GM23338 (cell line): ENCODE data around the gene EPO. TPM values are rescaled to one million over a fixed set of nuclear protein-coding genes. Genes with fewer than 3 reads are reported as not detected.

ENCODE experiments used
- ATAC-seq: fragments of 200-7000 bp; cut with Tn5 transposase; 3 replicates; pipeline ENCODE4 v1.9.1; 2020
- DNase-seq: peaks from one replicate; pipeline ENCODE4 v3.0.0-alpha.2; 2015; ENCODE audit warnings: low spot score
- H2AFZ ChIP-seq: fragments of 200-600 bp; sonication (generic); 2 replicates; pipeline ENCODE4 v1.8.0; 2016; ENCODE audit warnings: antibody characterized with exemption, mild to moderate bottlenecking, moderate library complexity
- H3F3A ChIP-seq: fragments of 200-600 bp; sonication (generic); replicated peaks from 2 replicates; pipeline ENCODE4 v1.8.0; 2017; ENCODE audit warnings: antibody characterized with exemption, mixed run types, low read depth
- H3K27ac ChIP-seq: fragments of 200-600 bp; sonication (generic); 2 replicates; pipeline ENCODE4 v1.6.1; 2016; ENCODE audit warnings: low read depth
- H3K27me3 ChIP-seq: fragments of 200-600 bp; sonication (generic); 2 replicates; pipeline ENCODE4 v1.8.0; 2016; ENCODE audit warnings: mild to moderate bottlenecking, mixed run types, moderate library complexity; ENCODE audit not compliant: insufficient read depth
- H3K36me3 ChIP-seq: fragments of 200-600 bp; sonication (generic); 2 replicates; pipeline ENCODE4 v1.8.0; 2016; ENCODE audit warnings: mild to moderate bottlenecking; ENCODE audit not compliant: insufficient read depth
- H3K4me1 ChIP-seq: fragments of 200-600 bp; sonication (generic); 2 replicates; pipeline ENCODE4 v1.8.0; 2016; ENCODE audit warnings: mild to moderate bottlenecking, moderate library complexity; ENCODE audit not compliant: insufficient read depth
- H3K4me2 ChIP-seq: fragments of 200-600 bp; sonication (generic); 2 replicates; pipeline ENCODE4 v1.7.1; 2017; ENCODE audit warnings: mixed run types
- H3K4me3 ChIP-seq: fragments of 200-600 bp; sonication (generic); 2 replicates; pipeline ENCODE4 v1.6.1; 2016; ENCODE audit warnings: mixed run types
- H3K79me2 ChIP-seq: fragments of 200-600 bp; sonication (generic); replicated peaks from 2 replicates; pipeline ENCODE4 v1.8.0; 2017; ENCODE audit warnings: mild to moderate bottlenecking; ENCODE audit not compliant: insufficient read depth
- H3K9me2 ChIP-seq: fragments of 200-600 bp; sonication (generic); 2 replicates; pipeline ENCODE4 v1.8.0; 2017; ENCODE audit not compliant: insufficient read depth
- H4K20me1 ChIP-seq: fragments of 200-600 bp; sonication (generic); replicated peaks from 2 replicates; pipeline ENCODE4 v1.8.0; 2017; ENCODE audit warnings: mild to moderate bottlenecking; ENCODE audit not compliant: insufficient read depth
- H3K27ac Mint-ChIP-seq: 2 replicates; pipeline ENCODE4 v1.8.0; 2020; ENCODE audit warnings: inconsistent platforms, mild to moderate bottlenecking, moderate library complexity, mixed read lengths
- H3K27me3 Mint-ChIP-seq: 3 replicates; pipeline ENCODE4 v1.8.0; 2022; ENCODE audit warnings: low read depth, mild to moderate bottlenecking, moderate library complexity, mixed read lengths, inconsistent platforms; ENCODE audit not compliant: insufficient read depth, poor library complexity
- H3K36me3 Mint-ChIP-seq: 3 replicates; pipeline ENCODE4 v1.8.0; 2021; ENCODE audit warnings: low read depth, mild to moderate bottlenecking, inconsistent platforms, moderate library complexity, mixed read lengths
- H3K4me1 Mint-ChIP-seq: 3 replicates; pipeline ENCODE4 v1.8.0; 2020; ENCODE audit warnings: mild to moderate bottlenecking, inconsistent platforms, mixed read lengths
- H3K4me3 Mint-ChIP-seq: 3 replicates; pipeline ENCODE4 v1.8.0; 2021; ENCODE audit warnings: moderate library complexity, mild to moderate bottlenecking, inconsistent platforms, mixed read lengths
- H3K9me3 Mint-ChIP-seq: 3 replicates; pipeline ENCODE4 v1.8.0; 2020; ENCODE audit warnings: moderate library complexity, mild to moderate bottlenecking, inconsistent platforms, mixed read lengths
- CREB1 ChIP-seq: fragments of 250-450 bp; sonication (Bioruptor Pico); IDR thresholded peaks from 2 replicates; pipeline ENCODE4 v1.5.0; 2020; ENCODE audit warnings: low read depth, mild to moderate bottlenecking, moderate library complexity
- EZH2 ChIP-seq: fragments of 200-600 bp; sonication (generic); IDR thresholded peaks from one replicate; pipeline ENCODE4 v1.8.0; 2017; ENCODE audit warnings: antibody characterized with exemption, mild to moderate bottlenecking, low read depth; ENCODE audit not compliant: unreplicated experiment
- EZH2phosphoT487 ChIP-seq: fragments of 200-600 bp; sonication (generic); IDR thresholded peaks from one replicate; pipeline ENCODE4 v1.8.1; 2018; ENCODE audit warnings: antibody characterized with exemption; ENCODE audit not compliant: unreplicated experiment
- JUNB ChIP-seq: IDR thresholded peaks from one replicate; pipeline ENCODE4 v1.6.1; 2016; ENCODE audit warnings: antibody characterized with exemption; ENCODE audit not compliant: unreplicated experiment
- NANOG ChIP-seq: IDR thresholded peaks from 2 replicates; pipeline ENCODE4 v1.6.1; 2016; ENCODE audit warnings: antibody characterized with exemption, borderline replicate concordance
- POLR2AphosphoS5 ChIP-seq: IDR thresholded peaks from 2 replicates; pipeline ENCODE4 v1.6.1; 2016; ENCODE audit warnings: antibody characterized with exemption, low read depth
- STAT1 ChIP-seq: IDR thresholded peaks from one replicate; pipeline ENCODE4 v1.6.1; 2016; ENCODE audit warnings: antibody characterized with exemption; ENCODE audit not compliant: unreplicated experiment
- ZNF114 ChIP-seq: fragments of 250-450 bp; sonication (Bioruptor Pico); IDR thresholded peaks from 2 replicates; pipeline ENCODE4 v1.5.0; 2020; ENCODE audit warnings: mild to moderate bottlenecking, moderate library complexity
- ZNF331 ChIP-seq: fragments of 250-450 bp; sonication (Bioruptor Pico); IDR thresholded peaks from 2 replicates; pipeline ENCODE4 v1.5.0; 2020; ENCODE audit warnings: low read depth, mild to moderate bottlenecking, moderate library complexity
- polyA plus RNA-seq: library from polyadenylated mRNA; unstranded; fragments of >200 nt; fragmentation: Nextera tagmentation; extraction: Ambion mirVana; gene quantifications from 2 replicates; pipeline ENCODE4 v1.2.1, GENCODE V29; 2016
- total RNA-seq: library from RNA; depleted of rRNA; stranded (reverse); fragments of >200 nt; shearing (Covaris generic); gene quantifications from 2 replicates; pipeline ENCODE4 v1.2.3, GENCODE V29; 2014
- TF ChIP-seq, protein P1 (sequence below): fragments of 250-450 bp; sonication (Bioruptor Pico); IDR thresholded peaks from 2 replicates; pipeline ENCODE4 v1.5.0; 2020; ENCODE audit warnings: mild to moderate bottlenecking, moderate library complexity
- TF ChIP-seq, protein P2 (sequence below), 2 experiments: fragments of 200-600 bp in 1 of 2; sonication (generic) in 1 of 2; conservative IDR thresholded peaks; 2 replicates each; pipeline versions ENCODE4 v1.5.1 to v1.6.1; 2016 to 2017; ENCODE audit warnings: antibody characterized with exemption in 2 of 2, low read depth in 2 of 2, mild to moderate bottlenecking in 2 of 2, moderate library complexity in 1 of 2
- TF ChIP-seq, protein P3 (sequence below): IDR thresholded peaks from one replicate; pipeline ENCODE4 v1.6.1; 2018; ENCODE audit warnings: antibody characterized with exemption; ENCODE audit not compliant: unreplicated experiment
- TF ChIP-seq, protein P4 (sequence below): IDR thresholded peaks from 2 replicates; pipeline ENCODE4 v1.6.1; 2016; ENCODE audit warnings: antibody characterized with exemption

Gene EPO
- total and polyA plus RNA-seq, 2 experiments from 2014 or later, result 1.0 TPM; not detected in 1

DNA sequence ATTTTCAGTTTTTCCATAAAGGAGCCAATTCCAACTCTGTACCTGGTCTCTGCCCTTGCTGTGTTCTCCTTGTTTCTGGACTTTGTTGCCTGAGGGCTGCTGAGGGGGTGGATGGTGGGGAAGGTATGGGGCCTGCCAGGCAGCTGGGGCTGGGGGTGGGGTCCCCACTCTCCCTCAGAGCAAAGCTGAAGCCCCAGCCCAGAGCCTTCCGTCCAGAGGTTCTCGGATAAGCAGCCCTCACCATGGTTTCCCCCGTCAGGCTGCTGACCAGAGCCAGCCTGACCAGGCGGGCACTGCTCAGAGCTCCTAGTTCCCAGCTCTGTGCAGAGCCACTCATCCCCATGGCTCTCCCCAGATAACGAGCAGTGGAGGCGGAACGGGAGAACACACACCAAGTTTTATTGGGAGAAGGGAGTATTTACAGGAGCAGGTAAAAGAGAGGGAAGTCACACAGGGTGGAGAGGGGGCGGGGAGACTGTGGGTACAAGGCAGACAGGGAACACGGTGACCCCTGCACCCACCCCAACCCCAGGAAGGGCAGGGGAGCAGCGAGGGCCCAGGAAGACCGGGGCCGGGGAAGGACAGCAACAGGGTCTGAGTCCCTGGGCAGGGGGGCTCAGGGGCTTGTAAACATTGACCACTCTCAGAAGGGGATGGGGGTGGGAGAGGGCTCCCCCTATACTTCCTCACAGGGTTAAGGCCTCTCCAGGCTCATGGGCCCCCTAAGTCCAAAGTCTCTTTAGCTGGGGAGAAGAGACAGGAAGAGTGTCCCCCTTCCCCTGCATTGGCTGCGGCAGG is 40.9 kb upstream of the EPO start:
- H3K27ac ChIP-seq, result peak overlapping the region; percentile 81

More for the DNA sequence above, 40.9 kb upstream of the EPO start:
- Mint-ChIP-seq H3K27ac (0 out of 2 replicates have a peak overlapping the region, but pooled peaks have one; percentile 28), H3K4me3 (no peak overlapping the region), H3K36me3 (peaks cover 48% of the 10 kb centered on the region), H3K9me3 (no peaks in the 10 kb centered on the region), H3K27me3 (peaks cover 19% of the 10 kb centered on the region), H3K4me1 (peaks cover 11% of the 10 kb centered on the region)
- H3F3A ChIP-seq, result peaks cover 42% of the 10 kb centered on the region
- no peak for DNase-seq
- H3K4me1 ChIP-seq, result peaks cover 11% of the 10 kb centered on the region
- H3K36me3 ChIP-seq, result no peaks in the 10 kb centered on the region; the same call in 1 of the 2 replicates
- TF ChIP-seq, protein P1, sequence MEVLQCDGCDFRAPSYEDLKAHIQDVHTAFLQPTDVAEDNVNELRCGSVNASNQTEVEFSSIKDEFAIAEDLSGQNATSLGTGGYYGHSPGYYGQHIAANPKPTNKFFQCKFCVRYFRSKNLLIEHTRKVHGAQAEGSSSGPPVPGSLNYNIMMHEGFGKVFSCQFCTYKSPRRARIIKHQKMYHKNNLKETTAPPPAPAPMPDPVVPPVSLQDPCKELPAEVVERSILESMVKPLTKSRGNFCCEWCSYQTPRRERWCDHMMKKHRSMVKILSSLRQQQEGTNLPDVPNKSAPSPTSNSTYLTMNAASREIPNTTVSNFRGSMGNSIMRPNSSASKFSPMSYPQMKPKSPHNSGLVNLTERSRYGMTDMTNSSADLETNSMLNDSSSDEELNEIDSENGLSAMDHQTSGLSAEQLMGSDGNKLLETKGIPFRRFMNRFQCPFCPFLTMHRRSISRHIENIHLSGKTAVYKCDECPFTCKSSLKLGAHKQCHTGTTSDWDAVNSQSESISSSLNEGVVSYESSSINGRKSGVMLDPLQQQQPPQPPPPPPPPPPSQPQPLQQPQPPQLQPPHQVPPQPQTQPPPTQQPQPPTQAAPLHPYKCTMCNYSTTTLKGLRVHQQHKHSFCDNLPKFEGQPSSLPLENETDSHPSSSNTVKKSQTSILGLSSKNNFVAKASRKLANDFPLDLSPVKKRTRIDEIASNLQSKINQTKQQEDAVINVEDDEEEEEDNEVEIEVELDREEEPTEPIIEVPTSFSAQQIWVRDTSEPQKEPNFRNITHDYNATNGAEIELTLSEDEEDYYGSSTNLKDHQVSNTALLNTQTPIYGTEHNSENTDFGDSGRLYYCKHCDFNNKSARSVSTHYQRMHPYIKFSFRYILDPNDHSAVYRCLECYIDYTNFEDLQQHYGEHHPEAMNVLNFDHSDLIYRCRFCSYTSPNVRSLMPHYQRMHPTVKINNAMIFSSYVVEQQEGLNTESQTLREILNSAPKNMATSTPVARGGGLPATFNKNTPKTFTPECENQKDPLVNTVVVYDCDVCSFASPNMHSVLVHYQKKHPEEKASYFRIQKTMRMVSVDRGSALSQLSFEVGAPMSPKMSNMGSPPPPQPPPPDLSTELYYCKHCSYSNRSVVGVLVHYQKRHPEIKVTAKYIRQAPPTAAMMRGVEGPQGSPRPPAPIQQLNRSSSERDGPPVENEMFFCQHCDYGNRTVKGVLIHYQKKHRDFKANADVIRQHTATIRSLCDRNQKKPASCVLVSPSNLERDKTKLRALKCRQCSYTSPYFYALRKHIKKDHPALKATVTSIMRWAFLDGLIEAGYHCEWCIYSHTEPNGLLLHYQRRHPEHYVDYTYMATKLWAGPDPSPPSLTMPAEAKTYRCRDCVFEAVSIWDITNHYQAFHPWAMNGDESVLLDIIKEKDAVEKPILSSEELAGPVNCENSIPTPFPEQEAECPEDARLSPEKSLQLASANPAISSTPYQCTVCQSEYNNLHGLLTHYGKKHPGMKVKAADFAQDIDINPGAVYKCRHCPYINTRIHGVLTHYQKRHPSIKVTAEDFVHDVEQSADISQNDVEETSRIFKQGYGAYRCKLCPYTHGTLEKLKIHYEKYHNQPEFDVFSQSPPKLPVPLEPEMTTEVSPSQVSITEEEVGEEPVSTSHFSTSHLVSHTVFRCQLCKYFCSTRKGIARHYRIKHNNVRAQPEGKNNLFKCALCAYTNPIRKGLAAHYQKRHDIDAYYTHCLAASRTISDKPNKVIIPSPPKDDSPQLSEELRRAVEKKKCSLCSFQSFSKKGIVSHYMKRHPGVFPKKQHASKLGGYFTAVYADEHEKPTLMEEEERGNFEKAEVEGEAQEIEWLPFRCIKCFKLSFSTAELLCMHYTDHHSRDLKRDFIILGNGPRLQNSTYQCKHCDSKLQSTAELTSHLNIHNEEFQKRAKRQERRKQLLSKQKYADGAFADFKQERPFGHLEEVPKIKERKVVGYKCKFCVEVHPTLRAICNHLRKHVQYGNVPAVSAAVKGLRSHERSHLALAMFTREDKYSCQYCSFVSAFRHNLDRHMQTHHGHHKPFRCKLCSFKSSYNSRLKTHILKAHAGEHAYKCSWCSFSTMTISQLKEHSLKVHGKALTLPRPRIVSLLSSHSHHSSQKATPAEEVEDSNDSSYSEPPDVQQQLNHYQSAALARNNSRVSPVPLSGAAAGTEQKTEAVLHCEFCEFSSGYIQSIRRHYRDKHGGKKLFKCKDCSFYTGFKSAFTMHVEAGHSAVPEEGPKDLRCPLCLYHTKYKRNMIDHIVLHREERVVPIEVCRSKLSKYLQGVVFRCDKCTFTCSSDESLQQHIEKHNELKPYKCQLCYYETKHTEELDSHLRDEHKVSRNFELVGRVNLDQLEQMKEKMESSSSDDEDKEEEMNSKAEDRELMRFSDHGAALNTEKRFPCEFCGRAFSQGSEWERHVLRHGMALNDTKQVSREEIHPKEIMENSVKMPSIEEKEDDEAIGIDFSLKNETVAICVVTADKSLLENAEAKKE (CRISPR knock-in tag), result no peak
- no peak for TF ChIP-seq ZNF114 (CRISPR knock-in tag)
- TF ChIP-seq EZH2phosphoT487, result no peak
- no peak for TF ChIP-seq STAT1
- TF ChIP-seq, protein P2, sequence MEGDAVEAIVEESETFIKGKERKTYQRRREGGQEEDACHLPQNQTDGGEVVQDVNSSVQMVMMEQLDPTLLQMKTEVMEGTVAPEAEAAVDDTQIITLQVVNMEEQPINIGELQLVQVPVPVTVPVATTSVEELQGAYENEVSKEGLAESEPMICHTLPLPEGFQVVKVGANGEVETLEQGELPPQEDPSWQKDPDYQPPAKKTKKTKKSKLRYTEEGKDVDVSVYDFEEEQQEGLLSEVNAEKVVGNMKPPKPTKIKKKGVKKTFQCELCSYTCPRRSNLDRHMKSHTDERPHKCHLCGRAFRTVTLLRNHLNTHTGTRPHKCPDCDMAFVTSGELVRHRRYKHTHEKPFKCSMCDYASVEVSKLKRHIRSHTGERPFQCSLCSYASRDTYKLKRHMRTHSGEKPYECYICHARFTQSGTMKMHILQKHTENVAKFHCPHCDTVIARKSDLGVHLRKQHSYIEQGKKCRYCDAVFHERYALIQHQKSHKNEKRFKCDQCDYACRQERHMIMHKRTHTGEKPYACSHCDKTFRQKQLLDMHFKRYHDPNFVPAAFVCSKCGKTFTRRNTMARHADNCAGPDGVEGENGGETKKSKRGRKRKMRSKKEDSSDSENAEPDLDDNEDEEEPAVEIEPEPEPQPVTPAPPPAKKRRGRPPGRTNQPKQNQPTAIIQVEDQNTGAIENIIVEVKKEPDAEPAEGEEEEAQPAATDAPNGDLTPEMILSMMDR (conservative IDR thresholded peaks at IDR 0.05; ENCODE audit: low read depth in 2 of 2), result no peak
- no peak for TF ChIP-seq NANOG
- no peak; the same call in 1 of the 2 replicates for TF ChIP-seq POLR2AphosphoS5
- no peak for TF ChIP-seq CREB1 (CRISPR knock-in tag)
- TF ChIP-seq, protein P3, sequence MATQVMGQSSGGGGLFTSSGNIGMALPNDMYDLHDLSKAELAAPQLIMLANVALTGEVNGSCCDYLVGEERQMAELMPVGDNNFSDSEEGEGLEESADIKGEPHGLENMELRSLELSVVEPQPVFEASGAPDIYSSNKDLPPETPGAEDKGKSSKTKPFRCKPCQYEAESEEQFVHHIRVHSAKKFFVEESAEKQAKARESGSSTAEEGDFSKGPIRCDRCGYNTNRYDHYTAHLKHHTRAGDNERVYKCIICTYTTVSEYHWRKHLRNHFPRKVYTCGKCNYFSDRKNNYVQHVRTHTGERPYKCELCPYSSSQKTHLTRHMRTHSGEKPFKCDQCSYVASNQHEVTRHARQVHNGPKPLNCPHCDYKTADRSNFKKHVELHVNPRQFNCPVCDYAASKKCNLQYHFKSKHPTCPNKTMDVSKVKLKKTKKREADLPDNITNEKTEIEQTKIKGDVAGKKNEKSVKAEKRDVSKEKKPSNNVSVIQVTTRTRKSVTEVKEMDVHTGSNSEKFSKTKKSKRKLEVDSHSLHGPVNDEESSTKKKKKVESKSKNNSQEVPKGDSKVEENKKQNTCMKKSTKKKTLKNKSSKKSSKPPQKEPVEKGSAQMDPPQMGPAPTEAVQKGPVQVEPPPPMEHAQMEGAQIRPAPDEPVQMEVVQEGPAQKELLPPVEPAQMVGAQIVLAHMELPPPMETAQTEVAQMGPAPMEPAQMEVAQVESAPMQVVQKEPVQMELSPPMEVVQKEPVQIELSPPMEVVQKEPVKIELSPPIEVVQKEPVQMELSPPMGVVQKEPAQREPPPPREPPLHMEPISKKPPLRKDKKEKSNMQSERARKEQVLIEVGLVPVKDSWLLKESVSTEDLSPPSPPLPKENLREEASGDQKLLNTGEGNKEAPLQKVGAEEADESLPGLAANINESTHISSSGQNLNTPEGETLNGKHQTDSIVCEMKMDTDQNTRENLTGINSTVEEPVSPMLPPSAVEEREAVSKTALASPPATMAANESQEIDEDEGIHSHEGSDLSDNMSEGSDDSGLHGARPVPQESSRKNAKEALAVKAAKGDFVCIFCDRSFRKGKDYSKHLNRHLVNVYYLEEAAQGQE, result no peak
- TF ChIP-seq EZH2, result no peak
- TF ChIP-seq, protein P4, sequence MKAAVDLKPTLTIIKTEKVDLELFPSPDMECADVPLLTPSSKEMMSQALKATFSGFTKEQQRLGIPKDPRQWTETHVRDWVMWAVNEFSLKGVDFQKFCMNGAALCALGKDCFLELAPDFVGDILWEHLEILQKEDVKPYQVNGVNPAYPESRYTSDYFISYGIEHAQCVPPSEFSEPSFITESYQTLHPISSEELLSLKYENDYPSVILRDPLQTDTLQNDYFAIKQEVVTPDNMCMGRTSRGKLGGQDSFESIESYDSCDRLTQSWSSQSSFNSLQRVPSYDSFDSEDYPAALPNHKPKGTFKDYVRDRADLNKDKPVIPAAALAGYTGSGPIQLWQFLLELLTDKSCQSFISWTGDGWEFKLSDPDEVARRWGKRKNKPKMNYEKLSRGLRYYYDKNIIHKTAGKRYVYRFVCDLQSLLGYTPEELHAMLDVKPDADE, result no peak
- no peak for TF ChIP-seq JUNB
- TF ChIP-seq ZNF331 (CRISPR knock-in tag), result no peak
- H3K4me3 ChIP-seq, result no peak overlapping the region
- no peaks in the 10 kb centered on the region; the same call in 1 of the 2 replicates for H4K20me1 ChIP-seq
- H3K9me2 ChIP-seq, result no peaks in the 10 kb centered on the region
- no peak overlapping the region for H3K4me2 ChIP-seq
- H2AFZ ChIP-seq, result no peak overlapping the region
- no peaks in the 10 kb centered on the region for H3K27me3 ChIP-seq
- no peaks in the 10 kb centered on the region for H3K79me2 ChIP-seq
- no peak; the same call in 2 of the 3 replicates for ATAC-seq
